GM19043 (cell line): ENCODE data around the gene ING5.
A peak's percentile ranks its signal among the peaks of the same experiment; 100 is the strongest.

Experiments
- ATAC-seq: cut with Tn5 transposase; IDR thresholded peaks from one replicate; pipeline ENCODE4 v1.9.1; 2021; ENCODE audit warnings: low read depth; ENCODE audit not compliant: unreplicated experiment

ING5 gene

DNA sequence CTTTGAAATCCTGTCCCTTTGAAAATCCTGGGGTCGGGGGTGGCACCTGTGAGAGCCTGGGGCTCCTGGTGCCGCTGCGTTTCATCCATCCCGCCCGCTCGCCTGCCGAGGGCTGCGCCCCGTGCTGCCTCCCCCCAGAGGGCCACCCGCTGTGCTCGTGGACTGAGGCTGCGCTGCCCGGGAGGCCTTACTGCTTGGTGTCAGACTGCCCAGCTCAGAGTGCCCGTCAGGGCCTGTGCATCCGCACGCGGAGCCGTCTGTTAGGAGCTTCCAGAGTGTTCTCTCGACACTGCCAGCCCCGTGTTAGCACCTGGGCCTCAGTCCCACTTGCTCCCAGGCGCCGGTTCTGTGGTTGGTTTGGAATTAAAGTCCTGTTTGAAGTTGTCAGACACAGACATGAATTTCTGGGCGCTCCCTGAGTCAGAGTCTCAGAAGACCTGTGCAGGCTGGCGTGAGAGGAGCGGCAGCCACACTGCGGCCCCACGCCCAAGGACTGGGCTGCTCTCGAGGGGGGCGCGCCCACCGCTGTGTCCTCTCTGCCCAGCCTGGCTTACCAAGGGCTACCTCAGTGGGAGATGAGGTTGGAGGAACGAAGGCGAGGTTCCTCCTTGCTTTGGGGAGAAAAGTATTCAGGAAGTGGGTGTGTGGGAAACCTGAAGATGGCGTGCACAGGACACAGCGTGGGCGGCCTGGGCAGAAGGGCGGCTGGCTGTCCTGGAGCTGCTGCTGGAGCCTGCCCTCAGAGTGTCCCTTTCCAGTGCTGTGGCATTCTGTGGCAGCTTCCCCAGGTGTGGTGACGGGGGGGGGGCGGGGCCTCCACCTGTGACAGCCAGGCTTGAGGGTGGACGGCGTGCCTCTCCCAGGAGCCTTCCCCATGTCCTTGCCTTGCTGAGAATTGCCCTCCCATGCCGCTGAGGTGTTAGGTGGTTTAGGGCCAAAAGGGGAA is 29.3 kb upstream of the ING5 start:
- no peak for ATAC-seq

DNA sequence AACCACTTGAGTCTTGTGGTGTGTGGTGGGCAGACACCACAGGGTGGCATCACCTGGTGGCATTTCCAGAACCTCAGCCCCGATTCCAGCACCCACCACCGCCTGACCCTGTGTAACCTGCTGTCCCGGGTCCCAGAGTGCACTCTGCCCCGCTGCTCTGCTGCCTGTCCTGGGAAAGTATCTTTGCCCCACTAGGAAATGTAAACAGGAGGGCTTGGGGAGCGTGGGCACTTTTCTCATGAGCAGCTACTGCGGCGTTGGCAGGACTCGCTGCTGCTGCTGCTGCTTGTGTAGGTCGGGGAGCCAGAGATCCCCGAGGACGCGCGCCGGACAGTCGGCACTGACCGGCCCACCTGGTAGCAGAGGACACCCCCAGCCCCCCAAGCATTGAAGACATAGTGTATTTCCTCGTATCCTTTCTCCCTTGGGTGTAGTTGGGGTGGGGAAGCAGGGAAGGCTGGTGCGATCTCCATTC is 28.6 kb upstream of the ING5 start:
- no peak for ATAC-seq

DNA sequence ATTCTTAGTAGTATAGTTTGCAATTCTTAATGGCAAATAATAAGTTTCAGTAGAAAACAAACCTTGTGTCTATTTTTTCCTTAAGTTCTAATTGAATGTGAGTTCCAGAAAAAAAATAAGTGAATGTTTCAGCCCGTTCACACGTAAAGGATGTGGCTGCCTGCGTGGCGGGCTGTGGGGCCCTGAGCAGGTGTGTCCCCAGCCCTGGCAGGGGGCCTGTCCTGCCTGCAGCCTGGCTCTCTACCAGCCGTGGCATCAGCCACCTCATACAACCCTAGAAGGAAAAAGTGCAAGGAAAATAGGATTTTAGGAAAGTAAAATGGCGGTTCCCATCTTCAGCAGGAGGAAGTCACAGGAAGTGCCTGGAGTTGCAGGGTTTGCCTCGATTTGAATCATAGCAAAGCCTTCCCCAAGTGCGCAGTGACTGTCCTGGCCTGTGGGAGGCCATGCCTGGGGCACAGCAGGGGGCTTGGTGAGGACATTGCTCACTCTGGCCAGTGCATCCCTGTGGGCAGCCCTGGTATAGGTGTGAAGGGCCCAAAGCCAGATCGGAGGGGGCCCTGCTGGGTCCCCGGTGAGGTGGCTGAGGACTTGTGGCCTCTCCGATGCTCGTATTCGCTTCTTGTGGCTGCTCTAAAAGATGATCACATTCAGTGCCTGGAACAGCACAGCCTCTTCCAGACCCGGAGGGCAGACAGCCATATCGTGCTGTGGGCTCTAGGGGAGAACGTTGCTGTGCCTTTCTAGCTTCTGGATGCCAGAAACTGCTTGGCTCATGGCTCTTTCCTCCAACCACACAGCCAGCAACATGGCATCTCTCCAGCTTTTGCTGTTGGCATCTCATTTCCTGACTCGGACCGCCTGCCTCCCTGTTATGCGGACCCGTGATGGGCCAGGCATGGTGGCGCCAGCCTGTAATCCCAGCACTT is 27.8 kb upstream of the ING5 start:
- ATAC-seq = no peak

DNA sequence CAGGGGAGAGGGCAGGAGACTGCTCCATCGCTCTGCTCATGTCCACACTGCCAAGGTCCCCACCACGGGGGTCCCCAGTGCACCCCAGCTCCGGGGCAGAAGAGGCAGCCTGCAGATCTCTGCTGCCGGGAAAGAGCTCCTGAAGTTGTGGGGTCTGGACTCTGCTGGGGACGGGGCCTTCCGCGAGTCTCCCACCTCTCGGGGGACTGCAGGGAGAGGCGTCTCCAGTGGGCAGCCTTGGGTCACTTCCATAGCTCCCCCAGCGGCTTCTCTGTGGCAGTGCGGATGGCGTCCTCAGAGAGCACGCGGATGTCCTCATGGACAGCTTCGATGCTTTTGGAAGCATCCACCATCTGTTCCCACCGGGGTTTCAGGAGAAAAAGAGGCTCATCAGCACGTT is 26.0 kb upstream of the ING5 start:
- no peak for ATAC-seq

DNA sequence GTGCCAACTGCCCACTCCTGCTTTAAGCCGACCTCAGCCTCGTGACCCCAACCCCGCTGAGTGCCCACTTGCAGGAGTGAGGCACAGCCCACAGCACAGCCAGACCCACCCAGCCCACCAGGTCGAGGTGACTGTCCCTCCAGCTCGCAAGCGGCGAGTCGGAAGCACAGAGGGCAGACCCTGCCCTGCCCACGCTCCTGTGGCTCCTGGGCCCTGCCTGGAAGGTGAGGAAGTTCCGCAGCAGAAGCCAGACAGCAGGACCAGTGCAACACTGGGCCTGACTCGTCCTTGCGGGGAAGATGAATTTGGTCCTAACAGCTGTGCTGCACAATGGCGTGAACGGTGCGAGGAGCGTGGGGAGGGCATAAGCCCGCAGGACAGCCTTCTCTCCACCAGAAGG is 25.2 kb upstream of the ING5 start:
- no peak for ATAC-seq

DNA sequence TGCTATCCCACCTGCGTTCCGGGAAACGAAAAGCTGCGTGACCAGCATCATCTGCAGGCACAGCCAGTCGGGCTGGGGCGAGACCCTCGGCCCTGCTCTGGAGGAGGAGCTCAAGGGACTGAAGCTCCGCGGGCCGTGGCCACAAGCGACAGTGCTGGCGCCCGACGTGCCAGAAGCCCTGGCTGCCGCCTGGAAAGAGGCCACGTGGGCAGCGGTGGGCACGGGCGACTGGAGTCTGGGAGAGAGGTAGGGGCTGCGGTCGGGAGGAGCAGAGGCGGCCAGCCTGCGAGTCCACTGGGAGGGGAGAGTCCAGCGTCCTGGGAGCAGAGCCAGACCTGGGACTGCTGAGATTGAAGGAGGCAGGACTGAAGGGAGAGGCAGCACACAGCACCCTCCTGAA is 24.4 kb upstream of the ING5 start:
- ATAC-seq = no peak

DNA sequence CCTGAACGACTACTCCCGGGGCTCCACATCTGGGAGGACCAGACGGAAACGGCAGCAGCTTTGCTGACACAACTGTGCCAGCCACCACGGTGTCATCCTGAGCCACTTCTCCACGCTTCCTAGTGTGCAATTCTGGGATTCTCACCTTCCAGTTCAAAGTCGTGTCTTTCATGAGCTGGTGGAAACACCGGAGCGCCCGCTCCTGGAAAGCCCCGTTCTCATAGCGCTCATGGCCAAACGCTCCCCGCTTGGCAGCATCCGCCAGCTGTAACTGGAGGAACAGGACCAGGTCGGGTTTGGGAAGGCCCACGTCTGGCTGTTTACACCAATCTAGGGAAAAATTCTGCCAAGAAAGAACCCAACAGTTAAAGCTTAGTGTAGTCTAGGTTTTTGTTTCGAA is 23.5 kb upstream of the ING5 start:
- no peak for ATAC-seq

DNA sequence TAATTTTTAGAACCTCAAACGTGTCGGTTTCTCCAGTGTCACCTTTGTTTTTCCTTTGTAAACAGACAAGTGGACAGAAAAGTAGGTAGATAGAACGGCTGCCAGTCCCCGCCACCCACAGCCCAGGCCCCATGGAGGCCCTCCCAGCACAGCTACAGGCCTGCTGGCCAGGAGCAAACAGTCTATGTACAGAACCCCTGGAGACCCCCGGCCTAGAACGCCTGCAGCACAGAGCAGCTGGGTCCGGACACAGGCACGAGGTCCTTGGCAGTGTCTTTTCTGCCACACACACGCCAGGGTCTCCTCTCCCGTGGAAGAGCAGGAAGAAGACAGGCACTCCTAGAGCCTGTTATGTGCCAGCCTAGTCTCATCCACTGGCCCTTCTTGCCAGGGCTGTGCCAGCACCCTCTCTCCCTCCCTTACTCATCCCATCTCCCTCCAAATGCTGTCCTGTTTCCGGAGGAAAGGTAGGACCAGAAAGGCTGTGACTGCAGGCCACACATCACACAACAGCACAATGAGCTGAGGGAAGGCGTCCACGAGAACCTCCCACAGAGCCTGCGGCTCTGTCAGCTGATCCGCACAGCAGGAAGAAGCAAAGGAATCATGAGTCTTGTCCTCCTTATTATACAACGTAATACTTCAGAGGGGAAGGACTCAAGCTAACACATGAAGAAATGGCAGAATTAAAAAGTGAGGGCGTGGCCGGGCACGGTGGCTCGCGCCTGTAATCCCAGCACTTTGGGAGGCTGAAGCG is 22.9 kb upstream of the ING5 start:
- no peak for ATAC-seq

DNA sequence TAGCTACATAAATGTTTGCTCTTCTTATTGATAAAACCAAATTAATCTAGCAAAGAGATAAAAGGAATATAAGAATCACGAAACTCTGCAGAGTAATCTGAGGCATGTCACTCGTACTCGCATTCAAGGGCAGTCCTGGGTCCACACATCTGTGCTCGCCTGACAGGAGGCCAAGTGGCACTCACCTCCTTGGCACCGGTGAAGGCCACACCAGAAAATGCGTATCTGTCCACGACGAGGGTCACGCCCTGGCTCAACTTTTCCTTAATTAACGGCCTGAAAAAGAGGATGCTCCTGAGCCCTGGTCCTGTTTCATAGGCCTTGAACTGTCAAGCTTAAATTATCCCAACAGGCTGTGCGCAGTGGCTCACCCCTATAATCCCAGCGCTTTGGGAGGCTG is 21.8 kb upstream of the ING5 start:
- no peak for ATAC-seq

DNA sequence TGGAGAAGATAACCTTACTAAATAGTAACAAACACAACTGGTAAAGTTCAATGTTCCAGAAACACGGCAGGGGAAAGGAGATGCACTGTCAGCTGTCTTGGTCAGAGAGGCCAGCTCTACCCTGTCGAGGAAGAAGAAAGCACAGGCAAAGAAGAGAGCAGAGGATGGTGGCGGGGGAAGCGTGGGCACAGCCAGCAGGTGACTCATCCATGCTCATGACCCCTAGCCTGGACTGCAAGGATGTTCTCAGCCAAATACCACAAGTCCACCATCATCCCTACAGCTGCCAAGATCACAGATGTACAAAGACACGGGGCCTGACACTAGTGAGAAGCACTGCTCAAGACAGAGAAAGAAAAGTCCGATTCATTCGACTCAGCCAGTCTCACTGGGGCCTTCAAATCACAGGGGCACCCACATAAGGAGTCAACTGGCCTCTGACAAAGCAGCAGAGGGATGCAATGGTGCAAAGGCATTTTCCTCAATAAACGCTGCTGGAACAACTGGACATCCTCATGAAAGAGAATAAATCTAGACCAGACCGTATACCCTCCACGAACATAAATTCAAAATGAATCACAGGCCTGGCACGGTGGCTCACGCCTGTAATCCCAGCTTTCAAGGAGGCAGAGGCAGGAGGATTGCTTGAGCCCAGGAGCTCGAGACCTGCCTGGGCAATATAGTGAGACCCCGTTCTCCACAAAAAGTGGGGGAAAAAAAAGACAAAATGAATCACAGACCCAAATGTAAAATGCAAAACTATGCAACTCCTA is 20.8 kb upstream of the ING5 start:
- ATAC-seq = no peak

DNA sequence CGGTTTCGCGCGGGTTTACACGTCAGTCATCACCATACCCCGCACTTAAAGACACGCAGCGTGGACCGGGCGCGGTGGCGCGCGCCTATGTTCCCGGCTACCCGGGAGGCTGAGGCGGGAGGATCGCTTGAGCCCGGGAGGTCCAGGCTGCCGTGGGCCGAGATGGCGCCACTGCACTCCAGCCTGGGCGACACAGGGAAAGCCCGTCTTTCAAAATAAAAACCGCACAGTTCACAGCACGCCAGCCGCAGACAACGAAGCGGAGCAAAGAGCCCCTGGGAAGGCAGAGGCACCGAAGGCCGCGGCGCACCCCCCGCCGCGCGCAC is 15.6 kb upstream of the ING5 start:
- peak; percentile 6 for ATAC-seq

DNA sequence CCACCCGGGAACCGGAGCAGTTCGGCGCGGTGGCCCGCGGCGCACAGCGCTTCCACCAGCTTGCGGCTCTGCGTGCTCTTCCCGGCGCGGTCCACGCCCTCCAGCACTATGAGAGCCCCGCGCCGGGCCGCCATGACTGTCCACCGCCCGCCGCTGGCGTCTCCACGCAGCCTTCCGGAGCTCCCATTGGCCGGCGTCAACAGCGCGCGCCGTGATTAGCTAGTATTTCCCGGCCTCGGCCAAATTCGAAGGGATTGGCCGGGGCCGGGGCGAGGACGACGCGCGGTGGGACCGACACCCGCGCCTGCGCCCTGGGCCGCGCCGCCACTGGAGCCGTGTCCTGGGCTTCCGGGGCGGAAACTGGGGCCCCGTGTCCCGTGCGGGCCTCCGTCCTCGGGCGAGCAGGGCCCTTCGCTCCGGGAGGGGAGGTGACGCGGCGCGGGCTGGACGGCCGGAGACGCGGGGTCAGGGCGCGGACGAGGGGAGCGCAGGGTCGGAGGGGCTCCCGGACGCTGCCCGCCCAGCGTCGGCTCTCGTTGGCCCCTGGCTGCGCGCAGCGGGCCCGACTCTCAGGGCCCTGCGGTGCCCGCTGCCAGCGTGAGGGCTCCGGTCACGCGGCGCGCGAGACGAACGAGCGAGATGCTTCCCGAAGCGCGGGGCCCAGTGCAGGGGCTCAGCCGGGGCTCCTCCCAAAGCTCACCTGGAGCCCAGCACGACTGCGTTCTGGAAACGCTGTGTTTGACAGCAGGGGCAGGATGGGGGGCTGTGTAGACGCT is 15.0 kb upstream of the ING5 start, which contains the start of gene DTYMK:
Gene DTYMK, minus strand, starts transcription at position 166 of the 776 bp plus-strand sequence. Its CDS starts 32 bp downstream, at position 134.
- ATAC-seq = peak; percentile 96

DNA sequence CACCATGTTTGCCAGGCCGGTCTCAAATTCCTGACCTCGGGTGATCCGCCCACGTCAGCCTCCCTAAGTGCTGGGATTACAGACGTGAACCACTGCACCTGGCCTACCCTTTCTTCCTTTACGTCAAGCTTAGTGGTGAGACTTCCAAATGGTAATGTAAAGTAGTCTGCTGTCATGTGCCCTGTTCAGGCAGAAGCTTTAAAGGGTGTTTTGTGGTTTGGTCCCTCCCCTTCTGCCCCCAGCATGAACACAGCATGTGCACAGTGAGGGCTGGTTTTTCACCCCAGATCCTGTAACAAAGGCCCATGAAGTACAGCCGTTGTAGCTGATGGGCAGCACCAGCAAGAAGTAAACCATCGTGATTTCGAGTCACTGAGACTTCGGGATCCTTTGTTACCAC is 12.5 kb upstream of the ING5 start:
- no peak for ATAC-seq

DNA sequence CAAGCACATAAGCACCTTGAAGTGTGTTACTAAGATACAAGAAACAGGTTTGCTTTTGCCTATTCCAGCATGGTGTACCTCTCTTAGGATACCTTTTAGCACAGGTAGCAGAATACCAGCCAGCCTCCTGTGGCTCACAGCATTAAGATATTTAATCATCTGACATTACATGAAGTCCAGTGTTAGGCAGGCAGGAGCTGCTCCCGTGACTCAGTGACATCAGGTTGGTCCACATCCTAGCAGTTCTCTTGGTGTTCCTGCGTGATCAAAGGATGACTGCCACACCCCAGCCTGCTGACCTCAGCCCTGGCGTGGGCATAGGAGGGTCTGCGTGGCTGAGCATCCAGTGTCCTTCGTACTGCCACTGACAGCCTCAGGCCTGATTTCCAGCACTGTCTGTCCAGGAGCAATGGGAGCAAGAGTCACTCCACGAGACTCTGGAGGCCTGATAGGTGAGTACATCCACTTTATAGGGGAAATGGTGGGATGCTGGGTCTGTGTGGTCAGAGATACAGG is 11.6 kb upstream of the ING5 start:
- ATAC-seq = no peak

DNA sequence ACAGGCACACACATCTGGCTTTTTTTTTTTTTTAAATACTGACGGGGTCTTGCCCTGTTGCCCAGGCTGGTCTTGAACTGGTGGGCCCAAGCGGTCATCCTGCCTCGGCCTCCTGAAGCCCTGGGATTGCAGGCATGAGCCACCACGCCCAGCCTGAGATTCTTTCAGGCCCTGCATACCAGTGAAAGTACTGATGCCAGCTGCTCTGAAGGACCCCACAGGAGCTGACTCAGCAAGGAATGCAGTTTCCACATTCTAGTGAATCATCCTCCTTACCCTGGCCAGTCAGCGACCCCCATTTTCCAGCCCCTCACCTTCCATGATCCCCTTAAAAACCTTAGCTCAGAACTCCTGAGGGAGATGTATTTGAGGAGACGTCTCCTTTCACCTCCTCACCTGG is 9.4 kb upstream of the ING5 start:
- ATAC-seq = no peak

DNA sequence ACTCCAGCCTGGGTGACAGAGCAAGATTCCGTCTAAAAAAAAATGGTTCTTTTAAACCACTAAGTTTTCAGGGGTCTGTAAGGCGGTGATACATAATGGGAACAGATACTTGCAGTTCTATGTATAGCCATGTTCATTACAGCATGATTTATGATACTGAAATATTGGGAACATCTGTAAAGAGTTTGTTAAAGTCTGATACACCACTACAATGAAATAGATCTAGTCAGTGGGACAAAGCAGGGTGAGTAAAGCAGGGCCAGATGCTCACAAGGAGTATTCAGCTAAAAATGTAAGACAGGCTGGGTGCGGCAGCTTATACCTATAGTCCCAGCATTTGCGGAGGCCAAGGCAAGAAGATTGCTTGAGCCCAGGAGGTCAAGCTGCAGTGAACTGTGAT is 6.2 kb upstream of the ING5 start:
- ATAC-seq = no peak

DNA sequence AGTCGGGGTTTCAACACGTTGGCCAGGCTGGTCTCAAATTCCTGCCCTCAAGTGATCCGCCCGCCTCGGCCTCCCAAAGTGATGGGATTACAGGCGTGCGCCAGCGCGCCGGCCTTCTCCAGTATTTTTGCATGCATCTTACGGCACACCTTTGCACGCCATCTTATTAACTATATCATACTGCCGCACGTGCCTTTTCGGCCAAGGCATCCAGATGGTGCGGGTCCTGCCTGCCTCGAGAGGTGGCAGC is 765 bp upstream of the ING5 start:
- no peak for ATAC-seq

DNA sequence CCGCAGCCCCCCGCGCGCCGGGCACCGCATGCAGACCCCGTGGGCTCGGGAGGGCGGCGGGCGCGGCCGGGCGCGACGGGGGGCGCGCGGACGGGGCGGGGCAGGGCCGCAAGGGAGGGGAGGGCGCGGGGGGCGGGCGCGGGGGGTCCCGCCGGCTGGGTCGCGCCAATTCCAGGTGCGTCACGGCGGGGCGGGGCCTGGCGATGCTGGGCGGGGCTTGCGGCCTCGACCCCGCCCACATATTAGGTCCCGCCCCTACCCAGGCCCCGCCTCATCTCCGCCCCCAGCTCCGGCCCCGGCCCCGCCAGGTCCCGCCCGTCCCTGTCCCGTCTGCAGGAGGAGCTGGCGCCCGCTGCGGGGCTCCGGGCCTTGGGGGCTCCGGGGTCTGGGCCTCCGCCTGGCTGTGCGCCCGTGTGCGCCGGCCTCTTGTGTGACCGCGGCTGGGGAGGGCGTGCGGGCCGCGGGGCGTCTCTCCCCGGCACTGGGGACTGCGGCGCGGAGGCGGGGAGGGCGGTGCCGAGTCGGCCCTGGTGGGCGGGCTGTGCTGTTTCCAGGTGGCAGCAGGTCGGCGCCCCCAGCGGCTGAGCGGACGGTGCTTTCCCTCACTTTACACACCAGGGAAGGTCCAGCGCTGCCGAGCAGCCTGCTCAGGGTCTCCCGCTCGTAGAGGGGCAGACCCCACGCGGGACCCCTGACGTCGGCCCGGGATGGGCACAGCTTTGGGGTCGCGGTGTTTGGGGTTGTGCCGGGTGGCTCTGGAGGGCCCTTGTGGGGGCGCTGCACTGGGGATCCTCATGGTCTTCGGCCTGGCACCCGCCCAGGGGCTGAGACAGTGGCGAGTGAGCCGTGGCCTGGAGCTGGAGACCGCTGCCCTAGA is 554 bp downstream of the ING5 start:
- ATAC-seq = peak; percentile 62
